Smooth muscle cell of the coronary artery (primary cell): ENCODE results near the gene RER1. TPM values are rescaled to one million over a fixed set of nuclear protein-coding genes. Genes with fewer than 3 reads are reported as not detected.

Source experiments
- total RNA-seq: library from RNA; depleted of rRNA; stranded (reverse); fragments of >200 nt; gene quantifications from 2 replicates; pipeline ENCODE4 v1.2.3, GENCODE V29; 2014; ENCODE audit warnings: low replicate concordance

Gene RER1, protein sequence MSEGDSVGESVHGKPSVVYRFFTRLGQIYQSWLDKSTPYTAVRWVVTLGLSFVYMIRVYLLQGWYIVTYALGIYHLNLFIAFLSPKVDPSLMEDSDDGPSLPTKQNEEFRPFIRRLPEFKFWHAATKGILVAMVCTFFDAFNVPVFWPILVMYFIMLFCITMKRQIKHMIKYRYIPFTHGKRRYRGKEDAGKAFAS
- 80.2 and 128 TPM in 2 replicates for total RNA-seq

DNA sequence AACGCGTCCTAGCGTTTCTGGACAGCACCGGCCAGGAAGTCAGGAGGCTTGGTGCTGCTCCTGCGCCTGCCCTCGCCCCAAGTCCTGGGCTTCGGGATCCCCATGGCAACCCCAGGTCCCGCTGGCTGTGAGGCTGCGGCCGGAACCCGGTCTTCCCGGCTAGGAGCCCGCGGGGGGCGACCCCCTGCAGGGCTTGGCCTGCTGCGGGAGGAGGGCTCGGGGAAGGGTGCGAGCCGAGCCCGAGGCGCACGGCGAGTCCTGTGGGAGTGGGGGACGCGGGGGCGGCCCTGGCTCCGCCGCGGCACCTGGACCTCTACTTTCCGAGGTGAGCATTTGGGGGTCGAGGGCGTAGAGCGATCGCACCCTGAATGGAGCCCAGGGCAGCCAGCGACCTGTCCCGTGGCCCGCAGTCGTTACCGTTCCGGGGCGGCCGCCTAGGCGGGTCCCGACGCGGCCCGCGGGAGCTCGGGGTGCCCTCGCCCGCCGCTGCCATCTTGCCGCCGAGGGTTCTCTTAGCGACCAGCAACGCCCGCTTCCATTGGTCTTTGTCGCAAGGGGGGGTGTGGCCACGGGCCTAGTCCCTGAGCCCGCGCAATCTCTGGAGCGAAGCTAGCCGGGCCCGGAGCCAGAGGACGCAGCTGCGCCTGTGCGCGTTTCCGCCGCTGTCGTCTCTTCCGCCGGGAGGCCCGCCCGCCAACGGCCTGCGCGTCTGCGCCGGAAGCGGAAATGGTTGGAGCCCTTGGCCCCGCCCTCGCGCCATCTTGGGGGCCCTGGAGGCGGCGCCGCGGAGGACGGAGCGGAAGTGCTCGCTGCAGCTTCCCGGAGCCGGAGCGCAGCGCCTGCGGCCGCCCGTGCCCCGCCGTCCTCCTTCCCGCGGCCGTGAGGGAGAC lies at the start of gene RER1, which contains the start of gene MORN1:
Gene RER1, plus strand, starts transcription at position 801 of the 890 bp plus-strand sequence. CDS start 3,950 bp downstream, outside the sequence.
Gene MORN1, minus strand, starts transcription at position 514 of the 890 bp plus-strand sequence. Its CDS starts 21 bp downstream, at position 493.

DNA sequence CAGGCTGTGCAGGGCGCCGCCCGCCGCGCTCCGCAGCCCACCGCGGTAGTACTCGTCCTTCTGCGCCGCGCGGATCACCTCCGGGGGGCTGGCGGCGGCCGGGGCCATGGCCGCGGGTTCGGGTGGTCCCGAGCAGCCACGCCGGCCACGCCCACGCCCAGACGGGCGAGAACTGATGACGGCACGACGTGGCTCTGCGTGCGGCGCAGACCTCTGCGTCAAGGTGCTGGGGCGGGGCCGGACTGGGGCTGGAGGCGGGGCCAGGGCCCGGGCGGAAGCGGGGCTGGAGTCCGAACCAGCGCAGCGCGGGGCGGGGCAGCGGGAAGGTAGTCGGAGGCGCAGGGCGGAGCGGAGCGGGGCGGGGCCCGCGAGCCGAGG lies 20.7 kb downstream of the RER1 start, which contains the start of gene PEX10:
Gene PEX10, minus strand, starts transcription at position 170 of the 378 bp plus-strand sequence. Its CDS starts 62 bp downstream, at position 108.

Other genes with a start within 250 kb of the RER1 start
- 5.4 and 20.1 TPM in 2 replicates for gene FAAP20, start 197.1 kb upstream of the RER1 start, total RNA-seq
- 6.8 and 22.7 TPM in 2 replicates for gene SKI, start 163.5 kb upstream of the RER1 start, total RNA-seq
- gene MORN1, start 287 bp upstream of the RER1 start, total RNA-seq, result 7.5 and 15.1 TPM in 2 replicates
- gene PEX10, start 20.7 kb downstream of the RER1 start, total RNA-seq, result 24.5 and 32.2 TPM in 2 replicates
- gene PLCH2, start 84.4 kb downstream of the RER1 start, total RNA-seq, result 0.08 TPM in 1 of 2 replicates, not detected in the other
- 12.5 and 16.0 TPM in 2 replicates for gene PANK4, start 134.8 kb downstream of the RER1 start, total RNA-seq
- gene HES5, start 138.4 kb downstream of the RER1 start, total RNA-seq, result not detected in 2 replicates
- gene TNFRSF14, start 164.5 kb downstream of the RER1 start, total RNA-seq, result 8.2 and 41.7 TPM in 2 replicates
- gene PRXL2B, start 194.9 kb downstream of the RER1 start, total RNA-seq, result 4.9 and 6.6 TPM in 2 replicates
- gene MMEL1, start 241.2 kb downstream of the RER1 start, total RNA-seq, result 0.60 TPM in 1 of 2 replicates, not detected in the other